SK-N-SH (cell line): ENCODE measurements around the gene KIF2A. TPM values are rescaled to one million over a fixed set of nuclear protein-coding genes. Genes with fewer than 3 reads are reported as not detected.

Experiments used
- CTCF ChIA-PET: fragments of 300-600, 350-600 bp; formaldehyde crosslinking; extraction: SDS; loops from one replicate; lab custom pipeline; 2021; lab: Yijun Ruan, JAX
- POLR2A ChIA-PET: fragments of 350-600 bp; sonication (Branson Sonifier 250); formaldehyde crosslinking; extraction: SDS; loops from one replicate; lab custom pipeline; 2020; ENCODE audit warnings: antibody characterized with exemption, inconsistent platforms; lab: Yijun Ruan, JAX
- DNase-seq: peaks from one replicate; pipeline ENCODE4 v3.0.0; 2012
- H2AFZ ChIP-seq: fragments of 200-600 bp; sonication (generic); 2 replicates; pipeline ENCODE4 v1.8.1; 2016; ENCODE audit warnings: antibody characterized with exemption, mild to moderate bottlenecking, low read depth
- H3F3A ChIP-seq: fragments of 200-600 bp; sonication (generic); replicated peaks from 2 replicates; pipeline ENCODE3; 2016; ENCODE audit warnings: antibody characterized with exemption, mild to moderate bottlenecking; ENCODE audit not compliant: insufficient read depth
- H3K27ac ChIP-seq, 2 experiments: fragments of 200-500 bp in 1 of 2; fragments of 200-600 bp in 1 of 2; sonication (Bioruptor generic) in 1 of 2; sonication (generic), shearing (Covaris generic) in 1 of 2; 2 replicates each; pipeline versions ENCODE4 v1.5.1 to v1.6.1; 2014 to 2016; ENCODE audit warnings: low read depth in 2 of 2, inconsistent platforms in 1 of 2, low read length in 1 of 2, mild to moderate bottlenecking in 1 of 2, mixed read lengths in 1 of 2
- H3K27me3 ChIP-seq: fragments of 200-600 bp; sonication (generic), shearing (Covaris generic); 2 replicates; pipeline ENCODE4 v1.6.1; 2016; ENCODE audit warnings: mixed run types; ENCODE audit not compliant: insufficient read depth
- H3K36me3 ChIP-seq, 2 experiments: fragments of 200-500 bp in 1 of 2; fragments of 200-600 bp in 1 of 2; sonication (Bioruptor generic) in 1 of 2; sonication (generic) in 1 of 2; replicated peaks in 1 of 2; 2 replicates each; pipeline versions ENCODE3 to v1.5.1; 2014 to 2016; ENCODE audit warnings: low read length in 1 of 2, mild to moderate bottlenecking in 1 of 2; ENCODE audit not compliant: insufficient read depth in 2 of 2, control insufficient read depth in 1 of 2
- H3K4me1 ChIP-seq, 2 experiments: fragments of 200-500 bp in 1 of 2; fragments of 200-600 bp in 1 of 2; sonication (Bioruptor generic) in 1 of 2; sonication (generic), shearing (Covaris generic) in 1 of 2; 2 replicates each; pipeline versions ENCODE4 v1.5.1 to v1.6.1; 2014 to 2016; ENCODE audit warnings: low read depth in 1 of 2, low read length in 1 of 2, mixed run types in 1 of 2; ENCODE audit not compliant: insufficient read depth in 2 of 2, control insufficient read depth in 1 of 2
- H3K4me2 ChIP-seq: fragments of 200-600 bp; sonication (generic), shearing (Covaris generic); 2 replicates; pipeline ENCODE4 v1.6.1; 2017; ENCODE audit warnings: mixed run types
- H3K4me3 ChIP-seq, 2 experiments: fragments of 200-500 bp in 1 of 2; fragments of 200-600 bp in 1 of 2; sonication (Bioruptor generic) in 1 of 2; sonication (generic), shearing (Covaris generic) in 1 of 2; 2 replicates each; pipeline versions ENCODE4 v1.5.1 to v1.8.1; 2014 to 2016; ENCODE audit warnings: low read depth in 2 of 2, inconsistent platforms in 1 of 2, low read length in 1 of 2, mild to moderate bottlenecking in 1 of 2, mixed read lengths in 1 of 2, moderate library complexity in 1 of 2
- H3K79me2 ChIP-seq: fragments of 200-600 bp; sonication (generic); 2 replicates; pipeline ENCODE4 v1.8.1; 2017; ENCODE audit warnings: mild to moderate bottlenecking; ENCODE audit not compliant: insufficient read depth
- H3K9ac ChIP-seq: fragments of 200-600 bp; sonication (generic); 2 replicates; pipeline ENCODE4 v1.6.1; 2017; ENCODE audit warnings: mixed run types
- H3K9me2 ChIP-seq: fragments of 200-600 bp; sonication (generic); 2 replicates; pipeline ENCODE4 v1.6.1; 2017; ENCODE audit warnings: mixed run types
- H3K9me3 ChIP-seq: fragments of 200-600 bp; sonication (generic); 2 replicates; pipeline ENCODE4 v1.6.1; 2017; ENCODE audit warnings: mixed run types, mild to moderate bottlenecking, moderate library complexity
- H4K20me1 ChIP-seq: fragments of 200-600 bp; sonication (generic); 2 replicates; pipeline ENCODE4 v1.6.1; 2017; ENCODE audit warnings: mild to moderate bottlenecking, mixed run types; ENCODE audit not compliant: insufficient read depth
- CHD2 ChIP-seq: fragments of 150-350 bp; IDR thresholded peaks from 2 replicates; pipeline ENCODE4 v1.6.1; 2018; ENCODE audit warnings: low read length; ENCODE audit not compliant: partially characterized antibody
- CTCF ChIP-seq: fragments of 200-600 bp; sonication (generic); IDR thresholded peaks from 2 replicates; pipeline ENCODE4 v1.6.1; 2017; ENCODE audit warnings: antibody characterized with exemption, mild to moderate bottlenecking, moderate library complexity
- ELF1 ChIP-seq: IDR thresholded peaks from 2 replicates; pipeline ENCODE4 v1.4.0; 2012
- EZH2phosphoT487 ChIP-seq: fragments of 200-600 bp; sonication (generic); IDR thresholded peaks from 2 replicates; pipeline ENCODE4 v1.6.1; 2017; ENCODE audit warnings: low read depth, mixed run types, mild to moderate bottlenecking, antibody characterized with exemption, moderate library complexity, borderline replicate concordance
- FOXJ3 ChIP-seq: sonication (generic); formaldehyde crosslinking; IDR thresholded peaks from 2 replicates; pipeline ENCODE4 v1.5.1; 2020; ENCODE audit warnings: mild to moderate bottlenecking, missing genetic modification reagents
- FOXM1 ChIP-seq: IDR thresholded peaks from 2 replicates; pipeline ENCODE4 v1.4.0; 2012; ENCODE audit warnings: low read depth, mild to moderate bottlenecking
- GATA2 ChIP-seq: sonication (generic); formaldehyde crosslinking; IDR thresholded peaks from 2 replicates; pipeline ENCODE4 v1.5.0; 2020; ENCODE audit warnings: mild to moderate bottlenecking, missing genetic modification reagents
- IRF3 ChIP-seq: fragments of 150-350 bp; IDR thresholded peaks from 2 replicates; pipeline ENCODE4 v1.6.1; 2016; ENCODE audit warnings: mild to moderate bottlenecking, low read depth, low read length
- JUND ChIP-seq: IDR thresholded peaks from 2 replicates; pipeline ENCODE4 v1.4.0; 2012
- MEF2A ChIP-seq: IDR thresholded peaks from 2 replicates; pipeline ENCODE4 v1.4.0; 2012; ENCODE audit warnings: low read depth, borderline replicate concordance
- NFIC ChIP-seq: IDR thresholded peaks from 2 replicates; pipeline ENCODE4 v1.4.0; 2012; ENCODE audit warnings: borderline replicate concordance
- POLR2AphosphoS5 ChIP-seq: IDR thresholded peaks from 2 replicates; pipeline ENCODE4 v1.6.1; 2012; ENCODE audit warnings: low read depth, low read length
- RCOR1 ChIP-seq: fragments of 150-350 bp; IDR thresholded peaks from 2 replicates; pipeline ENCODE4 v1.6.1; 2017; ENCODE audit warnings: antibody characterized with exemption, low read length
- SIN3A ChIP-seq: IDR thresholded peaks from 2 replicates; pipeline ENCODE4 v1.6.1; 2012; ENCODE audit warnings: low read depth, mild to moderate bottlenecking, low read length, moderate library complexity, borderline replicate concordance
- TEAD4 ChIP-seq: IDR thresholded peaks from 2 replicates; pipeline ENCODE4 v1.4.0; 2012; ENCODE audit warnings: mild to moderate bottlenecking, borderline replicate concordance; ENCODE audit not compliant: insufficient read depth
- USF1 ChIP-seq: IDR thresholded peaks from 2 replicates; pipeline ENCODE4 v1.4.0; 2012; ENCODE audit warnings: low read depth, borderline replicate concordance
- USF2 ChIP-seq: fragments of 150-350 bp; IDR thresholded peaks from 2 replicates; pipeline ENCODE4 v1.6.1; 2017; ENCODE audit warnings: antibody characterized with exemption, low read length, low read depth, borderline replicate concordance
- ZBTB33 ChIP-seq: IDR thresholded peaks from 2 replicates; pipeline ENCODE4 v1.4.0; 2012; ENCODE audit warnings: low read depth, borderline replicate concordance
- WGBS: methylation state at CpG from one replicate; pipeline ENCODE4 v1.1.6; 2017; ENCODE audit warnings: low lambda C conversion rate; 5-methylcytosine and 5-hydroxymethylcytosine counted together
- polyA plus RNA-seq, 3 experiments: library from polyadenylated mRNA; depleted of rRNA; stranded (reverse); fragments of >200 nt; gene quantifications; 2 replicates each; pipeline ENCODE4 v1.2.3, GENCODE V29; 2012

KIF2A gene
- polyA plus RNA-seq, 1 of the 3 experiments (the other 2 are of a cell fraction) = 14.3 TPM

- TF ChIP-seq POLR2AphosphoS5 = no peak
Measured at GRCh38 chr5:62268234-62268633, 37.8 kb upstream of the KIF2A start (continued).

- Histone ChIP-seq H3K4me2 (no peak overlapping the region), H3K27me3 (no peaks in the 10 kb centered on the region), H2AFZ (no peak overlapping the region), H3K9me2 (no peaks in the 10 kb centered on the region), H3K36me3 (no peaks in the 10 kb centered on the region), H3K9ac (no peak overlapping the region), H3K9me3 (no peaks in the 10 kb centered on the region), H4K20me1 (no peaks in the 10 kb centered on the region), H3K4me3 (no peak overlapping the region), H3K4me1 (no peaks in the 10 kb centered on the region), H3K27ac (no peak overlapping the region), H3K79me2 (no peaks in the 10 kb centered on the region)
- ChIA-PET POLR2A (no interaction called here), CTCF (interaction anchor here (1.1 kb wide), 1 partner anchor 10 kb away, joined by 3 read pairs; no protein-coding TSS in a partner anchor)
- DNase-seq = no peak
- 68% methylated on average over 2 of the region's 2 CpGs for WGBS
- no peak for TF ChIP-seq MEF2A
- no peak for TF ChIP-seq JUND
- no peak for TF ChIP-seq SIN3A
- no peak for TF ChIP-seq FOXM1
- no peak for TF ChIP-seq POLR2AphosphoS5
- no peak for TF ChIP-seq CHD2
- no peak for TF ChIP-seq EZH2phosphoT487
- TF ChIP-seq IRF3 = no peak
- TF ChIP-seq ELF1 = no peak
- TF ChIP-seq, all 33 proteins: peak for 0
- H3F3A ChIP-seq = peaks cover 2% of the 10 kb centered on the region
Measured at GRCh38 chr5:62268792-62269191, 37.2 kb upstream of the KIF2A start.

GRCh38 chr5:62271370-62271769 lies 34.6 kb upstream of the KIF2A start:
- CTCF ChIA-PET = no interaction called here
- TF ChIP-seq USF2 = no peak
- no peak for TF ChIP-seq USF1
- TF ChIP-seq RCOR1 = no peak
- TF ChIP-seq ZBTB33 = no peak
- TF ChIP-seq FOXJ3 = no peak
- TF ChIP-seq TEAD4 = no peak
- no peak for TF ChIP-seq JUND
- no peak for TF ChIP-seq CTCF
- TF ChIP-seq NFIC = no peak
- TF ChIP-seq IRF3 = no peak
- TF ChIP-seq GATA2 (CRISPR knock-in tag) = no peak

More at GRCh38 chr5:62271370-62271769, 34.6 kb upstream of the KIF2A start:
- Histone ChIP-seq H3K27me3 (no peaks in the 10 kb centered on the region), H2AFZ (no peak overlapping the region), H3K9me3 (no peaks in the 10 kb centered on the region), H3K36me3 (no peaks in the 10 kb centered on the region), H3K4me1 (no peaks in the 10 kb centered on the region), H3K27ac (no peak overlapping the region), H3K79me2 (no peaks in the 10 kb centered on the region), H3K4me2 (no peak overlapping the region), H3K9me2 (no peaks in the 10 kb centered on the region), H4K20me1 (no peaks in the 10 kb centered on the region), H3K9ac (no peak overlapping the region), H3K4me3 (no peak overlapping the region), H3F3A (peaks cover 2% of the 10 kb centered on the region)
- no peak for DNase-seq
- POLR2A ChIA-PET = no interaction called here
- 67% methylated on average over 1 of the region's 1 CpG for WGBS
